ENCODE results near the gene ZNRF2.
"Not testable (repeated sequence)": the region's sequence is repeated elsewhere in the genome, so short reads cannot be mapped to it uniquely, and the experiment has no call there.

Gene ZNRF2

DNA sequence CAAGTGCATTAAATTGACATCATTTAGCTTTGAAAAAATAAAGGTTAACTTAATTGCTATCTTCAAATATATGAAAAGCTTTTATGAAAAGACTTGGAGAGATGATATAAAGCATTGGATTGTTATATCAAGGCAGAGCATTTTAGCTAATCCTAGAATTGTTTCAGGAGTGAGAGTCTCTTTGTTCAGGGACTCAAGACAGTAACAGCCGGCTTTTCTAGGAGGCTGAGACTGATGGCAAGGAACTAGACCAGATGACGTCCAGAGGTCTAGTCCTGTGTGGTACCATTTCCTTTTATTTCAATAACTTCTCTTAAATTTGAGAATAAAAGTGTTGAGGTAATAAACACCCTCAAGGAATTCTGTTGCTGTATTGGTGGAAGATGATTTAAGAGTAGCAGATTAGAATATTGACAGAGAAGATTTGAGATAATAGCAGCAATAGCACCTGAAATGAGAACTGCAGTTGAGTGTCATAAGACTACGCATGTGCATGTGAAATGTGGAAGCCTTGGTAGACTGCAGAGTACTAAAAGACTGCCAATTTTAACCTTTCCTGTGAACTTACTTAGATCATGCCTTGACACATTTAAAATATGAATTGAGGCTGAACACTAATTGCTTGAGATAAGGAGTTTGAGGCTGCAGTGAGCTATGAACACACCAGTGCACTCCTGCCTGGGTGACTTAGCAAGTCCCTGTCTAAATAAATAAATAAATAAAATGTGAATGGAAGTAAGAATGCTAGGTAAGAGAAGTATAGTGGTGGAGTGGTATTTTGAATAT lies 79.6 kb downstream of the ZNRF2 start:
- no peak for DNase-seq (ENCODE audit: low spot score)

DNA sequence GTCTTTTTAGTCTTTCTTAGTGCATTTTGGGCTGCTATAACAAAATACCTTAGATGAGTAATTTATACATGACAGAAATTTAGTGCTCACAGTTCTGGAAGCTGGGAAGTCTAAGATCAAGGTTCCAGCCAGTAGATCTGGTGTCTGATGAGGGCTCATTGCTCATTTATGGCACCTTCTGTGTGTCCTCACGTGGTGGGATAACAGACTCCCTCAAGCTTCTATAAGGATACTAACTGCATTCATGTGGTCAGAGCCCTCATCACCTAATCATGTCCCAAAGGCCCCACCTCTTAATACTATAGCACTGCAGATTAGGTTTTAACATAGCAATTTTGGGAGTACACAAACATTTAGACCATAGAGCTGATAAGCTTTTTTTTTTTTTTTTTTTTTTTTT lies 80.4 kb downstream of the ZNRF2 start:
- no peak for DNase-seq (ENCODE audit: low spot score)

DNA sequence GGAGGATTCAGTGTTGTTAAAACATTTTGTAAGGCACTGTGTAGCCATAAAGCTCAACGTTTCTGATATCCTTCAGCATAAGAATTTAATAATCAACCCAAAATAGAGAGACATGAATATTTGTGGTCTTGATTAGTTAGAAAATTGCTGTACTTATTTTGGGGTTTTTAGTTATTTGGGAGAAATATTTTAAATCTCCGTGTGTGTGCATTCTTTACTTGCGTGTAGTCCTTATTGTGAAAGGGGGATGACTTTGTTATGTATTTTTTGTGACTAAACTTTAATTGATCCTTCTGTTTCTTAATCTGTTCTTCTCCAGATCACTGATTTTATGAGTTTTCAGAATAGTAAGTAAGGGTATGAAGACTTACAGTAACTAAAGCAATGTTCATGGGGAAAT lies 81.2 kb downstream of the ZNRF2 start:
- DNase-seq (ENCODE audit: low spot score): no peak

DNA sequence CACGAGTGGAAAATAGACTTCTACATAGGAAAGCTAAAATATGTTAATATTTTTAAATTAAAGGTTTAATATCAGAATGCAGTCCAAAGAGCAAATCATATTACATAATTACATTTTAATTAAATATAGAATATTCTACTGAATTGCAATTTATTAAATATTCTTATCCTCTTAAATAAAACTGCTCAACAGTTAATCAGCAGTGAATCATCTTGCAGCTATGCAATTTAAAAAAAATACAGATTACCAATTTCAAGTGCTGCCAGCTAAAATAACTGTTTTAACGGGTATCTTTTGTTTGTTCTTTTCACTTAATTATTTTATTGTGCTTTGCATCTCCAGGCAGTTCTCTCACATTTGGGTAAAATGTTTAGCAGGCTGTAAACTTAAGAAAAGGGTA lies 82.2 kb downstream of the ZNRF2 start:
- no peak for DNase-seq (ENCODE audit: low spot score)

DNA sequence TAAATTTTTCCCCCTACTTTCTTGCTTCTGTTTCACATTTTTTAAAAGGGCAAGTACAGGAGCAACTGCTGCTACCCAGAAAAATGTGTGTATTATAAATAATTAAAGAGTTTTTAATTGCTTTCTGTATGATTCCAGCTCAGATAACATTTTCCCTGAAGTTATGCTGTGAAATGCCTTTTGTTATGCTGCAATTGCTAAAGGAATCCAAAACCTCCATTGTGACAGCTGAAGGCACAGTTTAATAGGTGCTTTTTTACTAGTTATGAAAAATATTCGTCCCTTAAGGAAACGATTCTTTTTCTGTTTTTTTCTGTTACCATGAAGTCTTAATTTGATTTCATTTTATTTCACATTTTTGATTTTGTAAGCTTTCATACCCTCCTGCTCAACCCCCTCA lies 83.2 kb downstream of the ZNRF2 start:
- DNase-seq (ENCODE audit: low spot score): no peak

DNA sequence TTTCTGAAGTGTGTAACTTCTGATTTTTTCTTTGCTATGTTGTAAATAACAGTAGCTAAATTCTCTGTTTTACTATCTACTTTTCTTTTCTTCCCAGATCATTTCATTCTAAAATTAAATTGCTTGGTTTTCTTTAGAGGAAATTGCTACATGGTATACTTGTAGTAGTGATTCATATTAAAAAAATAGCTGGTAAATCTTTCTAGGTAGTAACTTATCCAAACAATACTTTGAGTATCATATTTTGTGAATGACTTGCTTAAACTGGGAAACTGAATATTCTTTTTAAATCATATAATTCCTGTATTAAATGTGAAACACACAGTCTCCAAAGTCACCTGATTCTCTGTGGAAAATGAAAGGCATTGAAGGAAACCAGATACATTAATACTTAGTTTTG lies 85.5 kb downstream of the ZNRF2 start:
- no peak for DNase-seq (ENCODE audit: low spot score)

DNA sequence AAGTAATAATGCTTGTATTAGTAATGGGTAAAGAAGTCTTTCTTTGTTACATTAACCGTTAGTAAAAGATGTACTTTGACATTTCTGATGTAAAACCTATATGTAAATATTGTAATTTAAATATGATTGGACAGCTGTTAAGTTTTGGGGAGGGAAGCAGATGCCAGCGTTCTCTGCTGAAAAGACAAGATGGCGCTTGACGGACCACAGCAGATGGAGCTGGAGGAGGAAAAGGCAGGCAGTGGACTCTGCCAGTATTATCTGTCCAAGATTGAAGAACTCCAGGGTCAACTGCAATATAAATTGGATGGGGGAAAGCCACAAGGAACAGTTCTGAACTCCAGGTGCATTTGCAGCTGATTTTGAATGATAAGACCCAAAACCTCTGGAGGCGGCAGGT lies 86.9 kb downstream of the ZNRF2 start:
- no peak for DNase-seq (ENCODE audit: low spot score)

DNA sequence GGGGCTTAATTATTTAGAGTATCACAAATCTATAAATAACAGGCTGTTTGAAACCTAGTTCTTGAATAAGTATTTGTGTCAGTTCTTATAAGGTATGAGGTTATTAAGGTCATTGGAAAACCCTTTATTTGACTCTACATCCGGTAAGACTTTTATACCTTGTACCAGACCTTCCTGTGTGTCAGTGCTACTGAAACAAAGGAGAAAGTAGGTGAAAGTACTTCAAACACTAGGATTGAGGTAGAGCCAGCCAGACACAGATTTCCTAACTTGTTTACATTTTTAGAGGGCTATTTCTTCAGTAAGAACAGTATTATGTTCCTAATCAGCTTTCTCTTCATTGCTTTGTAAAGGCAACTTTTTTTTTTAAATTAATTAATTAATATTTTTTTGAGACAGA lies 93.9 kb downstream of the ZNRF2 start:
- no peak for DNase-seq (ENCODE audit: low spot score)

DNA sequence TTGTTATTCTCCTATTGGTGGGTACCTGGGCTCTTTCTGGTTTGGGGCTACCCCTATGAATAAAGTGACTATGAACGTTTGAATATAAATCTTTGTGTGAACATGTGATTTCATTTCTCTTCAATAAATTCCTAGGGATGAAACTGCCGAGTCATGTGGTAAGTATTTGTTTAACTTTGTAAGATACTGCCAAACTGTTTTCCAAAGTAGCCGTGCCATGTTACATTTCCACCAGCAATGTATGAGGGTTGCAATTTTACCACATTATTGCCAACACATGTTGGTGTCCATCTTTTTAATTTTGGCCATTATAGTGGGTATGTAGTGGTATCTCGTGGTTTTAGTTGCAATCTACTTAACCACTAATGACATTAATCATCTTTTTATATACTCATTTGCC lies 94.7 kb downstream of the ZNRF2 start:
- DNase-seq (ENCODE audit: low spot score): no peak

DNA sequence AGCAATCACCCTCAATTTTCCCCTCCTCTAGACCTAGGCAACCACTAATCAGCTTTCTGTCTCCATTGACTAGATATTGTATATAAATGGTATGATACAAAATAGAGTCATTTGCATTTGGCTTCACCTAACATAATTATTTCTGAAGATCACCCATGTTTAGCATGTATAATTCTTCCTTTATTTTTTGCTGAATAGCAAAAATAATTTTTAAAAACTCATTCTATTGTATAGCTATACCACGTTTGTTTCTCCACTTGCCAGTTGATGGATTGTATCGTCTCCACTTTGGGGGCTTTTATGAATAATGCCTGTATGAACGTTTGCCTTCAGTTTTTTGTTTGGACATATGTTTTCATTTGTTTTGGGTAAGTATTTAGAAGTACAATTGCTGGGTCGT lies 95.3 kb downstream of the ZNRF2 start:
- no peak for DNase-seq (ENCODE audit: low spot score)

DNA sequence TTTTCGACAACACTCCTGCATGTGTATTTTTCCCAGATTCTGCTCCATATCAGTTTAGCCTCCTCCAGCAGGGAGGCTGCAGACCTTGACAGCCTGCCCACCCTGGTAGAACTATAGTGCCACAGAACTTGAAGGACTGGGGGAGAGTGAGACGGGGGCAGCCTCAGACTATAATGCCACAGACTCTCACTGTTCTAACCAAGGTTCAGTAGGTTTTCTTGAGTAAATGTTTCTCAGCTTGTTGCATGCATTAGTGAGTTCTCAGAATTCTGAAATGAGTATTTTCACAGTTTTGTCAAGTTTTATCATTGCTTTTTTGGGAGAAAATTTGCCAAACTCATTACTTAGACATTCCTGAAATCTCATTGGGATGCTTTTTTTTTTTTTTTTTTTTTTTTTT lies 95.9 kb downstream of the ZNRF2 start:
- DNase-seq (ENCODE audit: low spot score): no peak

DNA sequence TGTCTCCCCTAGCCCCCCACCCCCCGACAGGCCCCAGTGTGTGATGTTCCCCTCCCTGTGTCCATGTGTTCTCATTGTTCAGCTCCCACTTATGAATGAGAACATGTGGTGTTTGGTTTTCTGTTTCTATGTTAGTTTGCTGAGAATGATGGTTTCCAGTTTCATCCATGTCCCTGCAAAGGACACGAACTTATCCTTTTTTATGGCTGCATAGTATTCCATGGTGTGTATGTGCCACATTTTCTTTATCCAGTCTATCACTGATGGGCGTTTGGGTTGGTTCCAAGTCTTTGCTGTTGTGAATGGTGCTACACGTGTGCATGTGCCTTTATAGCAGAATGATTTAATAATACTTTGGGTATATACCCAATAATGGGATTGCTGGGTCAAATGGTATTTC lies 96.4 kb downstream of the ZNRF2 start:
- not testable (repeated sequence) for DNase-seq (ENCODE audit: low spot score)

DNA sequence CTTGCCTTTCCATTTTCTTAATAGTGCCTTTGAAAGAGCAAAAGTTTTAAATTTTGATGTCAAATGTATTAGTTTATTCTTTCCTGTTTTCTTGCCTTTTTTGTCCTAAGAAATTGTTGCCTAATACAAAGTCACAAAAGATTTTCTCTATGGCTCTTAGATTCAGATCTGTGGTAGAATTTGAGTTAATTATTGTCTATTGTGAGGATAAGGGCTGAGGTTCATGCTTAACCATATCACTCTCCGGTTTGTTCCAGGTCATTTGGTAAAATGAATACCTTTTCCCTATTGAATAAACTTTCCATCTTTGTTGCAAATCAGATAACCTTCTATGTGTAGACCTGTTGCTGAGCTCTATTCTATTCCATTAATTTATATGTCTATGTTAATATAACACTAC lies 98.2 kb downstream of the ZNRF2 start:
- DNase-seq (ENCODE audit: low spot score): no peak

DNA sequence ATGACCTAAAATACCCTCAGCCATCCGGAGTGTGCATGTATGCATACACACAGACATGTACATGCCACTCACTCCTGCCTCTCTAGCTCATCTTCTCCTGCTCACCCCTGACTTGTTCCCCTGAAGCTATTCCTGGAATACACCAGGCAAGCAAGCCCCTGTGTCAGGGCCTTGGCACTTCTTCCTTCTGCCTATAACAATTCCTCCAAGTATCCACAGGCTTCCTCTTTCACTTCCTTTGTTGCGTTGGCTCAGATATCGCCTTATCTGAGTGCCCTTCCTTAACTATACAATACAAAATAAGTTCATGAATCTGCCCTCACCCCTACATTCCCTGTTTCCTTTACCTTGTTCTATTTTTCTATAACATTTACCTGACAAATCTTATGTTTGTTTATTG lies 105.4 kb downstream of the ZNRF2 start:
- no peak for DNase-seq (ENCODE audit: low spot score)

DNA sequence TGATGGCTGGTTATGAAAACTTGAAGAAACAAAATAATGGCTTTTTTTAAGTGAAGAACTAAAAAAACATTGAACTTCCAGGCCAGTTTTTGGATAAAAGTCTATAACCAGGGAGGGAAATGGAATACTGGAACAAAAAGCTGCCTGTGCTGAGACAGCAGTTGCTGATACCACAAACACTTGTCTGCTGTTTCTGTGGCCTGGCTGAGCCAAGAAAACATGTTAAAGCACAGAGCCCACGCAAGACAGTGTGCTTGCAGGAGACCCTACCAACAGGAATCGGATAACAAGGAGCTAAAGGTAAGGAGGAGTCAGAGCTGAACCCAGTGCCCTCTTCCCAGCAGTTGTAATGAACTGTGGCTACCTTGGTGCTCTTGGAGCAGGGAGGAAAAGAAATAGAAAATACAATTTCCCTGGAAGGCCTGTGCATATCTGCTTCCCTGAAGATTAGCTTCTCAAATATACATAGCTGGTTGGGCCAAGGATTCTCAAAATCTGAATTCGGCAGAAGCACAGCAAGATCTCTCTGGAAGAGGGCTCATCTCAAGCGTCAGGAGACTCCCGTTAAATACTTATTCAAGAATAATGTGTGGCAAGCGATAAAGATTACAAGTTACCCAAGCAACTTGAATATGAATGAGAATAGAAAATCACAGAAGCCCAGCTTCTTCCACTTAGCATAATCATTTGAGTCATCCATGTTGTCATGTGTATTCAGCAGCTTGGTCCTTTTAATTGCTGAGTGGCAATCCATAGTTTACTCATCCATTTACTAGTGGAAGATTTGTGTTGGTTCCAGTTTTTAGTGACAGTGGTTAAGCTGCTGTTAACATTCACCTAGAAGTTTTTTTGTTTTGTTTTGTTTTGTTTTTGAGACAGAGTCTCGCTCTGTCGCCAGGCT lies 106.6 kb downstream of the ZNRF2 start:
- DNase-seq (ENCODE audit: low spot score): no peak

DNA sequence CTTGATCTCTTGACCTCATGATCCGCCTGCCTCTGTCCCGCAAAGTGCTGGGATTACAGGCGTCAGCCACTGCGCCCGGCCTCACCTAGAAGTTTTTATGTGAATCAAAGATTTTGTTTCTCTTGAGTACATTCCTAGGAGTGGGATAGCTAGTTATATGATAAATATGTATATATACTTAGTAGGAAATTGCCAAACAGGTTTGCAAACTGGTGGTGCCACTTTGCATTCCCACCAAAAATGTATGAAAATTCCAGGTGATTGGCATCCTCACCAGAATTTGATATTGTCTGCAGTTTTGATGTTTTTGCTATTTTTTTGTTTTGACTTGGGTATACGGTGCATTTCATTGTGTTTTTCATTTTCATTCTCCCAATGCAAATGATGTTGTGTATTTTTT lies 107.4 kb downstream of the ZNRF2 start:
- DNase-seq (ENCODE audit: low spot score): no peak

DNA sequence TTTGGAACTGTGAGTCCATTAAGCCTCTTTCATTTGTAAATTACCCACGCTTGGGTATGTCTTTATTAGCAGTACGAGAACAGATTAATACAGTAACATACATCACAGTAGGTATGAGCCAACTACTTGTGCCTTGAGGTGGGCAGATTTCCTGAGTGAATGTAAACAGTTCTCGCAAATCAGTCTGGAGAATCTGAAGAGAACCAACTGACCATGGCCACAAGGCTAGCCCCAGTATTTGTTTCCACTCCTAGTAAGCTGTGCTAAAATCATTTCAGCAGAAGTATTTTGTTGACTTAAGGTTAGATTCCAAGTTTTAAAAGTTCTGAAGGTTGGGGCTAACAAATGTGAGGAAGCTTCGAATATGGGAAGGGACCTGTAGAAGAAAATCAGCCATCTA lies 111.3 kb downstream of the ZNRF2 start:
- no peak for DNase-seq (ENCODE audit: low spot score)

DNA sequence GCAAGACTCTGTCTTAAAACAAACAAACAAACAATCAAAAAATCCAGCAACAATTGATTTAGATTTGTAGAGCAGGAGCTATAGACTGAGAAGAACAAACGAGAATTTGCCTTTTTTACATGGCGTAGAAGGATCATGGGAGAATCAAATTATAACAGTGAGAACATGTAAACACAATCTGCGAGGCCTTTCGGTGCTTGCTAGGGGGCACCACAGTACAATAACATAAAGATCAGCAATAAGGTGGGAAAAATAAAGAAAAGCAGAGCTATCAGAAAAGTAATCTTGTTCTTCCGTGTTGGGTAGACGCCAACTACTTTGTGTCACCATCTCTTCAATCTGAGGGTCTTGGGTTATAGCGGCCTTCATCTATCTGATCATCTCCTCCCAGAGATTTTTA lies 112.0 kb downstream of the ZNRF2 start:
- DNase-seq (ENCODE audit: low spot score): peak; percentile 30

DNA sequence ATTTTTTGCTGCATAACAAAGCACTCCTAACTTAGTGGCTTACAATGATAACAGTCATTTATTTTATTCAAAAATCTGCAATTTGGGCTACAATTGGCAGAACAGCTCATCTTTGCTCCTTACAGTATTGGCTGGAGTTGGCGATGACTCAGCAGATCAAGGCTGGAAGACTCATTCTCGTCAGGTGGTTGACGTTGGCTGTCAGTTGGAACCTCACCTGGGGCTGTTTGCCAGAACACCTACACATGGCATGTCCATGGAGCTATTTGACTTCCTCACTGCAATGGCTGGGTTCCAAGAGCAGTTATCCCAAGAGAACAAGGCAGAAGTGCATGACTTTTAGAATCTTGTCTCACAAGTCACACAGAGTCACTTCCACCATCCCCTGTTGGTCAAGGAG lies 119.1 kb downstream of the ZNRF2 start:
- no peak for DNase-seq (ENCODE audit: low spot score)

DNA sequence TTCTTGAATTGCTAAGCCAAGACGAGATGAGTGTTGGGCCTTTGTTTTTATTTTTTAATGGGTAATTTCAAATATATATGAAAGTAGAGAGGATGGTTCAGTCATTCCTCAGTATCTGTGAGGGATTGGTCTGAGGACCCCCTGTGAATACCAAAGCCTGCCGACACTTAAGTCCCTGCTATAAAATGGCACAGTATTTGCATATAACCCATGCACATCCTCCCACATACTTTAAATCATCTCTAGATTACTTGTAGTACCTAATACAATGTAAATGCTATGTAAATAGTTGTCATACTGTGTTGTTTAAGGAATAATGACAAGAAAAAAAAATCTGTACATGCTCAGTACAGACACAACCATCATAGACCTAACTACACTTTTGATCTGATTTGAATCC lies 120.8 kb downstream of the ZNRF2 start:
- no peak for DNase-seq (ENCODE audit: low spot score)

DNA sequence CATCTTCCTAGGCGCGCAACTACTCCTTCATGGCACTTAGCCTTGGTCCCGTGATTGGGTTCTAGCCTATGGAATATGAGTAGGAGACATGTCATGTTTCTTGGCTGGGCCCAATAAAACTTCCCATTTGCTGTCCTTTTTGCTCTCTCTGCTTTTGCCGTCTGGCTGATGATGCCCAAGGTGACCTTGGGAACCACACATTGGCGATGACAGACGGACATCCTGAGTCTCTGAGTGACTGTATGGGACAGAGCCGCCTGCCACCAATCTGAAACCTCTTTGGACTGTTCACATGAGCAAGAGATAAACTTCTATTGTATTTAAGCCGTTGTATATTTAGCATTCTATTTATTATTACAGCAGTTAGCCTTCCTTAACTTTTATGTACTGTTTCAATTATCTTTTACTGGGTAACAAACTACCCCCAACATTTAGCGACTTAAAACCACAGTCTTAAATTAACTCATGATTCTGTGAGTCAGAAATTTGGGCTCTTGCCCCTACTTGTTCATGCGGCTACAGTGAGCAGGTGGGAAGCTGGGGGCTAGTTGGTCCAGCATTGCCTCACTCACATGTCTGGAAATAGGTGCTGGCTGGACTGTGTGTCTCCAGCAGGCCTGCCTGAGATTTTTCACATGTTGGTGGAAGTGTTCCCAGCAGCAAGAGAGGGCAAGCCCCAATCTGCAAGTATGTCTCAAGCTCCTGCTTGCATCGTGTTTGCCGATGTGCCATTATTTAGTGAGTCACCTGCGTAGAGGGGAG lies 122.4 kb downstream of the ZNRF2 start:
- DNase-seq (ENCODE audit: low spot score): no peak

DNA sequence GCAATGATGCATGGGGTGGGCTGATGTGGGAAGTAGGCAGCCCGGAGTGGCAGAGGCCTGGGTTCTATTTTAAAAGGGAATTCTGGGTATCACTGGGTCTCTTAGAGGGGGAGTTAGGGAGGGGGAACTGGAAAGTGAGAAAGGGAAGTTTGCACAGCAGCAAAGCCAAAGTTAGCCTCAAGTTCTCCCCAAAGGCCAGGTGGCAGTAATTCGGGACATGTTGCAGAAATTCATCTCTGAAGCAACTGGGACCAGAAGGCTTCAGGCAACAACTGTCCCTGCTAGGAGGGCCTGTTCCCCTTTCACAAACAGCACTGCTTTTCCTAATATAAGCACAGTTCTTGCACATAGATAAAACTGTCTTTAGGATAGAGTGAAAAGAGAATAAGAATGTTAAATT lies 126.8 kb downstream of the ZNRF2 start:
- no peak for DNase-seq (ENCODE audit: low spot score)

DNA sequence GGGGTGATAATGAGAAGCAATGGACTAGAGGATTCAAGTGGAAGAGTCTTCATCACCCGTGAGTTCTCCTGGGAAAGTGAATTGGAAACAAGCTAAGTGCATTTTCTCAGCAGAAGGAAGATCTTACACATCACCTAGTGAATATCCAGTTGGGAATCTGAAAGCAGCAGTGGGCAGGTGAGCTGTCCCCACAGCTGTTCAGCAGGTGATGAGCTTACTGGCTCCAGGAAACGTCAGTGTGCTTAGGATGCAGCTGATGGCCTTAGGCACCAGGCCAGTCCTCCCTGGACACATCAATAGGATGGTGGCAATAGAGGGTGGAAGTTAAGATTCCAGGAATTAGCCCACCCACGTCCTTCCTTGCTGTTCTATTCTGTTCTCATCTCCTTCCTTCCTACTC lies 127.5 kb downstream of the ZNRF2 start:
- DNase-seq (ENCODE audit: low spot score): no peak

All from D341Med (cell line).